DMS53 (cell line): ENCODE data around the gene EIPR1.
"Not testable (repeated sequence)": the region's sequence is repeated elsewhere in the genome, so short reads cannot be mapped to it uniquely, and the experiment has no call there.

Experiments
- DNase-seq: peaks from one replicate; lab custom pipeline; 2025; lab: John Stamatoyannopoulos, UW

The EIPR1 gene

DNA sequence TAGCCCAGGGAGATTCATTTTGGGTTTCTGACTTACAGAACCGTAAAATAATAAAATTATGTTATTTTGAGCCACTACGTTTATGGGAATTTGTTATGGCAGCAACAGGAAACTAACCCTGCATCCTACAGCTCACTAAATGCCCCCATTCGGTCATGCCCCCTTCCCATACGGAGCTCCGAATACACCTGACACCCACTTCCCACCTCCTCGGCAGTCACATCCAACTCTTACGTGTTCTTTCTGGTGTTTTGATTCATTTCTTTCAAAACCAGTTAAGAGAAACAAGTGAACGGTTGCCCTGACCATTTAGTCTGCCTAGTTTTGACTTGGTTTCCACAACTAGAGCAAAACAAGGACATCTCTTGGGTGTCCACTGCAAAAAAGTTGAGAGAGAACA is 19.7 kb downstream of the EIPR1 start:
- no peak for DNase-seq

DNA sequence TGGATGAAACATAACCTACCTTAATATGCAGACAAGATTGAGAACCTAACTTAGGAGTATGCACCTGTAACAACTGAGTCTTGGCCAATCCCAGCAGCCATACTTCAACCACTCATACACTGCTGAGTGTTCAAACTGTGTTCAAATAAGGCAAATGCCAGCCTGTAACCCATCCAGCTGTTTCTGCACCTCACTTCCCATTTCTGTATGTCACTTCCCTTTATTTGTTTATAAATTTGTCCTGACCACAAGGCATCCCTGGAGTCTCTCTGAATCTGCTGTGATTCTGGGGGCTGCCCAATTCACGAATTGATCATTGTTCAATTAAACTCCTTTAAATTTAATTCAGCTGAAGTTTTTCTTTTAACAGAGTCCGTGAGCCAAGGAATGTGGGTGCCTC is 20.2 kb downstream of the EIPR1 start:
- not testable (repeated sequence) for DNase-seq

GRCh38 chr2:3356799-3357198 is 20.8 kb downstream of the EIPR1 start:
- DNase-seq, result no peak

DNA sequence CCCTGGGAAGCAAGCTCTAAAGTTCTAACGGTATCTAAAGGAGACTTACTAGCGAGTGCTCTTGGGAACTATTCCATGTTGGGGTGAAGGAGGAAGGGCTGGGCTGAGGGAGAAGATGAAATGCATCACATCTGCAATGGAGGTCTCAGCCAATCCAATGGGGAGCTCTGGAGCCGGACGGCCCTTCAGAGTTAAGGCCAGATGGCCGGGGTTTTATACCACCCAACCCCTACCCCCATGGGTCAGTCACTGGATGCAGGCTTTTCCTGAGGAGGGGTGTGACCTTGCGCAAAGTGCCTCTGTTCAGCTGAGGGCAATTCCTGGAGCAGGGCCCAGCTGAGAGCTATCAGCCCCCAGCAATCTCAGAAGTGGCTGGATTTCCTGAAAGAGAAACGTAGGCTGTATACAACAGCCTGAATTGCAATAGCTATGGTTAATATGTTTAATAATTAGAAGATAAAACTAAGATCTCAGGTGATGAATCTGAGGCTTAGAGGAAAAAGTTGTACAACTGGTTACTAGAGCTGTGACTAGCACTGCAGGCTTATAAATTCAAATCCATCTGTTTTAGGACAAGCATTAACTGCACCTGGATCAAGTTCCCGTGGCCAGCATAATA is 21.6 kb downstream of the EIPR1 start:
- no peak for DNase-seq

DNA sequence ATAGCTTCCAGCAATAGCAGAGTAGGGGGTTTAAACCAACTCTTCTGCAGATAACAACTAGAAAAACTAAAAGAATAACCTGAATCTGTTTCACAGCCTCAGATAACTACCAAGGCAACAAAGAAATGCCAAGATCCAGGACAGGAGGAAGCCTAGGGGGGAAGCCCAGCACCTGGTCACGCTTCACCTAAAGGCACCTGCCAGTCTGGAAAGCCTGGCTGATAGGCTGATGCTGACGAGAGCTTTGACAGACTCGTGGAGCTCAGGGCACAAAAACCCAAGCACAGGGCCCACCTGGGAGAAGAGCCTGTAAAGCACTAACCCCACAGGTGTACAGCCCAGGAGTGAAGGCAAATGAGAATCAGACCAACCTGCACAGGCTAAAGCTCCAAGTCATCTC is 22.6 kb downstream of the EIPR1 start:
- DNase-seq, result peak; percentile 79

- DNase-seq, result peak; percentile 34
Observed at GRCh38 chr2:3349211-3349693, 28.4 kb downstream of the EIPR1 start.

- DNase-seq, result no peak
Observed at GRCh38 chr2:3348767-3349166, 28.9 kb downstream of the EIPR1 start.

- no peak for DNase-seq
Observed at GRCh38 chr2:3345621-3346020, 32.0 kb downstream of the EIPR1 start.

- no peak for DNase-seq
Observed at GRCh38 chr2:3344897-3345296, 32.7 kb downstream of the EIPR1 start.

GRCh38 chr2:3343012-3343411 is 34.6 kb downstream of the EIPR1 start:
- DNase-seq, result no peak

DNA sequence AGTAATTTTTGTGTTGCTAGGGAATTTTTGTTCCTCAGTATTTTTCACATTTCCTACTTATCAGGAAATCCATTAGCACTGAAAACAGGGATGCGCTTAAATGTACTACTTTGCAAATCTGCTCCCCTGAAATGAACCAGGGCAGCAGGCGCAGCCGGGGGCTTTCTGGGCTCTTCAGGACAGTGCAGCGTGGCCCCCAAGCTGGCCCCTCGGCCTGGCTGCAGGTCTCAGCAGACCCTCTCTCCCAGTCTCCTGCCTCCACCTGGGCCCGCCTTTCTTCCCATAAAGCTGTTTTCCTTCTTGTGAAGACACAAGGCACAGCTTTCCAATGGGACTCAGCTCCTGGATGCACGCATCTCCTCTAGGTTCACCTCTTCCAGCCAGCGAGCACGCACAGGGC is 35.3 kb downstream of the EIPR1 start:
- no peak for DNase-seq

- DNase-seq, result no peak
Observed at GRCh38 chr2:3341336-3341735, 36.3 kb downstream of the EIPR1 start.

- DNase-seq, result no peak
Observed at GRCh38 chr2:3340144-3340543, 37.5 kb downstream of the EIPR1 start.

- no peak for DNase-seq
Observed at GRCh38 chr2:3338340-3338739, 39.3 kb downstream of the EIPR1 start.

- DNase-seq, result no peak
Observed at GRCh38 chr2:3336844-3337243, 40.8 kb downstream of the EIPR1 start.

DNA sequence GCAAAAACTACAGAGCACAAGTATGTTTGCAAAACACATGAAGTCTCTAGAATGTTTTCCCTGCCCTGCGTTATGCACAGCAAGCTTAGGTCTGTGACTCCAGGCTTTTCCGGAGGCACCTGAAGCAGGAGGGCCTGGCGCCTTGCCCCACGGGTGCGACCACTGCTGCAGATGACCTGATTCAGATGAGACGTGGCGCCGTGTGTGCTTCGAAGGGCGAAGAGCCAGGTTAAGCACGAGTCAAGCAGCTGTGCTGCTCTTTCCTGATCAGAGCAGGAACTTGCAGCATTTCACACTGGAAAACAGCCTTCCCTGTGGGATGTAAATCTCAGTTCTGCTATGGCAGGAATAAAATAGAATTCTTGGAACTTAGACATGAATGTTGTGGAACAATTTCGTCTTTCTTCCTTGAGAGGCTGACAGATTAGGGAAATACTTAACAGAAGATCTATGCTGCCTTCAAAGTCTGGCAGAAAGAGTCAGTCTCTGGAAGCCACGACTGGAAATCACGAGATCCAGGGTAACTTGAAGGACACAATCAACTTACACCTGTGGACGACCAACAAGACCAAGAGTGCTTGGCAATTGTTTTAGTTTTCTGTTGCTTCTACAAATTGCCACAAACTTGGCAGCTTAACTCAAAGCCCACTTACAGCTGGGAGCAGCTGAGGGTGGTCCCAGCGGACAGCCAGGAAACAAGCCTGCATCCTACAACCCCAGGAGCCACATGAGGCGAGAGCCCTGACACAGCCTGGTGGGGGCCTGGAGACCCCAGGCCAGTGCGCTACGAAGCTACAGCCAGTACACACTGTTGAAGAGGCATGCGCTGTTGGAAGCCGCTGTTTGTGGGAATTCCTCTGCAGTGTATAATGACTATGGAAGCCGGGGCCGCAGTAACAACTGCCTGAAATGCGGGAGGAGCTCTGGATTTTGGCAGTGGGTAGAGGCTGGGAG is 42.9 kb downstream of the EIPR1 start:
- no peak for DNase-seq

DNA sequence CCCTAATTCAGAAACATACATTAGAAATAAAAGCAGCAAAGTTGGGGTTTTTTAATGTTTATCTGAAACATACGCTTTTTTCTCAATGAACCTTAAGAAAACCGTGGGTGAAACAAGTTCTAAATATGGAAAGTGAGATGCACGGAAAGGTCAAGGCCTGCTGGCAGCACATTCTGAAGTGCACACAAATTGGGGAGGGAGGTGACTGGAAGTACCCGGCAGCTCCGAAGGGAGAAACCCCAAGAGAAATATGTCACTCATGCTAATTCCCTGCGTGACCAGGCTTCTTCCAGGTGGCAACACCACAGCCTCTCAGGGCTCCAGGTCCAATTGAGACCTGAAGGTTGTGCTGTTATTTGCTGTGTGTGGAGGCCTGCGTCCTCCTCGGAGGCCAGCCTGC is 45.5 kb downstream of the EIPR1 start:
- no peak for DNase-seq

GRCh38 chr2:3329491-3329890 is 48.1 kb downstream of the EIPR1 start:
- DNase-seq, result no peak

GRCh38 chr2:3326871-3327270 is 50.7 kb downstream of the EIPR1 start:
- DNase-seq, result no peak

DNA sequence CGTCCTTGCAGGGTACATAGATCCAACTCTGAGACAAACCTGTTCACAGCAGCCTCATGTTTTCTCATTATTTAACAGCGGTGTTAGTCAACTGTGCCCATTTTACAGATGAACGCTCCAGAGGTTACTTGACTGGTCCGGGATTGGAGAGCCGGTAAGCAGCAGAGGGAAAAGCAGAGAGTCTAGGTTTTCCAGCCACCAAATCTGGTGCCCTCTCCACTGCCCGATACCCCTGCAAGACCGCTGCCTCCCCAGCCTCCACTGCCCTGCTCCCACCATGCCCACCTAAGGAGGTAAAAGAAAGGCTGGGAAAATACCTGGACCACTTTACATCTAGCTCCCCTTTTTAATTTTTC is 51.5 kb downstream of the EIPR1 start:
- DNase-seq, result no peak

GRCh38 chr2:3325458-3326181 is 52.0 kb downstream of the EIPR1 start:
- no peak for DNase-seq

- no peak for DNase-seq
Observed at GRCh38 chr2:3324404-3325281, 53.0 kb downstream of the EIPR1 start.
